Midbrain (tissue), 1 donor: ENCODE data around the gene FNDC3B.
A peak's percentile ranks its signal among the peaks of the same experiment; 100 is the strongest.

ENCODE experiments used
- DNase-seq: peaks from one replicate; lab custom pipeline; 2025; lab: John Stamatoyannopoulos, UW

Gene FNDC3B

DNA sequence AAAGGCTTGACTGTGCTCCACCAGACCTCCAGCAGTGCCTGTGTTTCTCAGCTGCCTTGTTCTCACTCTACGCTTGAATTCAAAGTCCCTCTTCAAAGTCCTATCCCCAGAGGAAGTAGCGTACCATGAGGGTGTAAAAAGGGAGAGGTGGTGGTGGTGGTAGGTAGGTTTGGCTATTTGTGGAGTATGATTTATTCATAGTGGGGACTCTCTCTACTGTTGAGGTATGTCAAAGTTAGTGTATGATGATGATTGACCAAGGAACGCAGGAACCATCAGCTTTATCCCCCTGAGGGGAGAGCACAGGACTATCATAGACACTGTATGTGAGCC is 271.0 kb downstream of the FNDC3B start:
- no peak for DNase-seq

DNA sequence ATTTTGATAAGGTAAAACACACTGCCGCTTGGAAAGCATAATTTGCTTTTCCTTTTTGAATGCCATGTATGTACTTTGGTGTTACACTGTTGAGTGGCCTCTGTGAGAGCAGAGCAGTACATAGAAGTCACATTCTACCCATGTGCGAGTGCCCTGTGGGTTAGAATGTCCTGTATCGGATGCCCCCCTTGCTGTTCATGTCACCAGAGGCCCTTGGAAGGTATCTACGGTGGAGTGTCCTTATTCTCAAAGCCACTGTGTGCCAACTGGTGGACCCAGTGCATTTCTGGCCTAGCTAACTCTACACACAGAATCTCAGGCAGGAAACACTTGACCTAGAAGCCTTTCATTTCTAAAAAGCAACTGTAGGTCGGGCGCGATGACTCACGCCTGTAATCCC is 271.8 kb downstream of the FNDC3B start:
- no peak for DNase-seq

DNA sequence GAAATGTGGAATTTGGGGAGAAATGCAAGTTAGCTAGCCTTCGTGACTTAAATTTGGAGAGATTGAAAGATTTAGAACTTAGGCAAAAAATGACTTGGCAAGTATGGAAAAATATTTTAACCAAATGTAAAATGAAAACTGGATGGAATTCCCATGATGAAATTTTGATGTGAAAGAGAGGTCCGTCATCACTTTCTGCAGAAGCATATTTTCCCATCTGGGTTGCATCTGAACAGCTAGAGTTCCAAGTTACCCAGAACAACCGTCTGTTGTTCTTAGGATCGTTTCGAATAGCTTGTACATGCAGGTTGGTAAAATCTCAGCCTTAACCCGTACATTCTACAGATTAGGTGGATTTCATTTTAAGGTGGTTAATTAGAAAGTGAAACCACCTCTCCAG is 272.6 kb downstream of the FNDC3B start:
- DNase-seq, result no peak

DNA sequence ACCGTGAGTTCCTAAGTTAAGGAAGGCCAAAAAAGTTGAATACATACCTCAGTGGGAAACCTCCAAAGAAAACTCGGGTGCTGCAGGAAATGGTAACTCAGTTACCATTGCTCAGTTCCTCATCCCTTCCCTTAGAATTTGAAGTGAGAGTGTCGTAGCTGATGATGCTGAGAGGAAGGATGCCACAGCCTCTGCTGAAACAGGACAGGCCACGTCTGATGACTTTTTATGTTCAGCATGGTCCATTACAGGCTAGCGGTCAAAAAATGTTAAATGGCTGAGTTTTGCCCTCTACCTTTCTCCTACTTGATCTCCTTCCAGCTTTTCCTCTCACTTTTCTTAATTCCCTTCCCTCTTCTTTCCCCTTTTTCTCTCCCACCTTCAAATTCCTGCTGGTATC is 273.3 kb downstream of the FNDC3B start:
- no peak for DNase-seq

DNA sequence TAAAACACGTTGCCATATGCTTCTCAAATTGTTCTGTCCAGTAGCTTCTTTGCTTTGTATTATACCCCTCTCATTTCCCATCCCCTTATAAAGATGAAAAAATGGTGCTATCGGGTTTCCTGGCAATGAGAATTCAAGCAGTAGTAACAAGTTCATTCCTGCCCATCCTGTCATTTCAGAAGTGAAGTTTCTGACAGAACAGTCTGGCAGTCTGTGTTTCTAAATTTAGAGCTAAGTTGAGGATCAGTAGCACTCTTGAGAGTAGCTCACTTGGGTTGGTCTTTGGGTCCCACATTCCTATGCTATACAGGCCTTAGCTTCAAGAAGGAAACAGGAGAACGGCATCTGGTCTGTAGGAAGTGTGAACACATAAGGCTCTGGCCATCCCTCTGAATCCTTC is 274.3 kb downstream of the FNDC3B start:
- no peak for DNase-seq

DNA sequence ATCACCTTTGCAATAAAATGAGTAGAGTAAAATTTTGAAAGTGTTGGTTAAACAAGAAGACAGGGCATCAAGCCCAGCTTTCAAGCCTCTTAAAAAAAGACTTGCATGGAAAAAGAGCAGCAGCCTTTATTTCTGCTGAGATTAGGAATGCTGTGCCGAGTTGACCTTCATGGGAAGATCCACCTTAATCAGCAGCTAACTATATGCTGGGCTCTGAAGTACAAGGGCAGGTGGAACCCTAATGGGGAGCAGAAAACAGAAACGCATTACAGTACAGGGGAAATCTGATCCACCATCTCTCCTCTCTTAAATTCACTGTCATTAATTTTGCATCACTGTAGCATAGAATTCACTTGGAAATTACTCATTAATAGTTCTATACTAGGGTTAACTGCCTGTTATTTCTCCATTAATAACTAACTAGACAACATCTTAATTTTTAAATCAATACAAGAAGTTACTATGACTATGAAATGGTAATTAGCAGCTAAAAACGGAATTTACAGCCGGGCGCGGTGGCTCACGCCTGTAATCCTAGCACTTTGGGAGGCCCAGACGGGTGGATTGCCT is 275.3 kb downstream of the FNDC3B start:
- DNase-seq, result no peak

DNA sequence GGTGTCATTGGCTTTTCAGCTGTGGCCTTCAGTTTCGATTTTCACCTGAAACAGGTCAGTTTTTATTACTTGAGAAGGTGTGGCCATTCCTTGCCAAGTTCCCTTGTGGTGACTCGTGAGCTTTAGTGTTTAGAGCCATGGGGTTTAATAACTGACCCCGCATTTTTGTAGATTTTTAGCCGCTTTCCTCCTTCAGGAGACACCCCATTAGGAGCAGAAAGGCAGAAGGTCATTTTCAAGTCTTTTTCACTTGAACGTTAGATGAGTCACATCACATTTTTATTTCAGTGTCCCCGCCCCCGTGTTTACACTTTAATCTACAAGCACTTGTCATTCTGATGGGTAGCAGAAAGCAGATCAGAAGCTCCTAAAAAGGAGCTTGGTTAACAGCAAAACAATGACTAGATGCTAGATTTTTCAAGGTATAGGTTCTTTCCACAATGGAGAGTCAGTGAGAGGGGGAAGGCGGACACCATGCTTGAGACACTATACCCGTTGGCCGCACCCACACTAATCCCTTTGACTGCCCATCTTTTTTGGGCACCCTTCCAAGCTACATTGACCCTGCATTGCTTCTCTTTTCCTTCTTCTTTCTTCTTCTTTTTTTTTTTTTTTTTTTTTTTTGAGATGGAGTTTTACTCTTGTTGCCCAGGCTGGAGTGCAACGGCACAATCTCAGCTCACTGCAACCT is 276.2 kb downstream of the FNDC3B start:
- no peak for DNase-seq

DNA sequence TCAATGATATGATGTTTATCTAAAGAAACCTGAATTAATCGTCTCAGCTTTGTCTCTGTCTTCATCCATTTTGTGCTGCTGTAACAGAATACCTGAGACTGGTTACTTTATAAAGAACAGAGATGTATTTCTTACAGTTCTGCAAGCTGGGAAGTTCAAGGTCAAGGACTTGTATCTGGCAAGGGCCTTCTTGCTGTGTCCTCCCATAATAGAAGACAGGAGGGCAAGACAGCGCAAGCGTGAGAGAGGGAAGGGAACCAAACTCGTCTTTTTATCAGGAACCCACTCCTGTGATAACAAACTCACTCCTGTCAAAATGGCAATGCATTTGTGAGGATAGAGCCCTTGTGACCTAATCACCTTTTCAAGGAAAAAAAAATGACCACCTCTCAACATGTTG is 277.4 kb downstream of the FNDC3B start:
- DNase-seq, result no peak

DNA sequence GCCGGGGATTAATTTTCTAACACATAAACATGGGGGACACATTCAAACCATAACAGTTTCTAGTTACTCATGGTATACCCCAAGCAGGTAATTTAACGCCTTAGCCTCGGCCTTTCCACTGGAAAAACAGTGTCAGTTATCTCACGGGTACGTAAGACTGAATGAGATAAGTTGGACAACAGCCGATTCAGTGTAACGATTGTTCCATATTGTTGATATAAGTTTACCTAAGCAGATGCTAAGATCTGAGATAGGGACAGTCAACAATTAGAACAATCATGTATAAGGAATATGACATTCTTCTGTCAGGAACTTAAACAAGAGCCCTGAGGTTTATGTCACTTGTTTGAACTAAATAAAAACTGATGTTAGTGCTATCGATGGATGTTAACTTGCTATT is 278.1 kb downstream of the FNDC3B start:
- no peak for DNase-seq

DNA sequence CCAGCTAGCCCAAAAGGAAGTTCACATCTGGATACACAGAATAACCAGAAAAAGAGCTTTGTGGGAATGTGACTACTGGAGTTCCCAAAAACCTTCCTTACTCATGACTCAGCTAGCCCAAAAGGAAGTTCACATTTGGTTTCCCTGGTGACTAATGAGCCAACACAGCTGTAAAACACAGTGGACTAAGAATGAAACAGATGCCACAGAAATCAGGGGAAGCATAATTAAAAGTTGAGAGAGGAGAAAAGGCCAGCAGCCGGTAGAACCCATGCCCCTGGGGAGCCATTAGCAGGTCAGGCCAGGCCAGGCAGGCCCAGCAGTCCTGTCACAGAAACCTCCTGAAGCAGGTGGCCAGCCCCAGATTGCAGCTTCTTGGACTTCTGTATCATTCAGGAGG is 278.6 kb downstream of the FNDC3B start:
- no peak for DNase-seq

DNA sequence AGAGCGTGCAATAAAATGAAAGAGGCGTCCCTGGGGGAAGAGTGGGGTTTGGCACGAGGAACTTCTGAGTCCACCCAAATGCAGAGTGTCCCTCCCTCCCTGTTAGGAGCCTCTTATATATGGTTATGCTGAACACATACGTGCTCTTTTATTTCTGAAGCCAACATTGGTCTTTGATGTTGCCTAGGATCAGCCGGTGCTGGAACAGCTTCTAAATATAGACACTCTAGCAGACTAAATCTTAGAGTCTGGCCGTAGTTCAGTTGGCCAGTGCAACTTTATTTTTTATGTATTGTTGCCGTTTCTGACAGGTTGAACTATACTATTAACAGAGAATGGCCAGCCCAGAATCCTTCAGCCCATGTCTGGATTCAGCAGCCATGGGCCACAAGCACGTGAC is 280.2 kb downstream of the FNDC3B start:
- no peak for DNase-seq

DNA sequence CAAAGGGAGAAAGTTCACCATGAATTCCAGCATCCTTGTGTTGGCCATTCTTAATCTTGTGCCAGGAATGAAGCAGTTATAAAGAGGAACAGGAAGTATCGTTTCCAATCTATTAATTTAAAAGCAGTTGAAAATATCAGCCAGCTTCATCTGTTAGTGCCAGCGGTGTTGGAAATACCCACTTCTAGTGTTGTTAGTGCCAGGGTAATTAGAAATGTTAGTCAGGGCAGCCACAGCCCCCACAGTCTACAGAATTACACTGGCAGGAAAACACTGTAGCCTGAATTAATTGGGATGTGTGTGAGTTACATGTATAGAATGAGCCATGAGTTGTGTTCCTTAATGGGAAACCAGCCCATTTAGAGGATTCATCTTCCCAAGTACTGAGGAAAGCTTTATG is 281.1 kb downstream of the FNDC3B start:
- DNase-seq, result no peak

DNA sequence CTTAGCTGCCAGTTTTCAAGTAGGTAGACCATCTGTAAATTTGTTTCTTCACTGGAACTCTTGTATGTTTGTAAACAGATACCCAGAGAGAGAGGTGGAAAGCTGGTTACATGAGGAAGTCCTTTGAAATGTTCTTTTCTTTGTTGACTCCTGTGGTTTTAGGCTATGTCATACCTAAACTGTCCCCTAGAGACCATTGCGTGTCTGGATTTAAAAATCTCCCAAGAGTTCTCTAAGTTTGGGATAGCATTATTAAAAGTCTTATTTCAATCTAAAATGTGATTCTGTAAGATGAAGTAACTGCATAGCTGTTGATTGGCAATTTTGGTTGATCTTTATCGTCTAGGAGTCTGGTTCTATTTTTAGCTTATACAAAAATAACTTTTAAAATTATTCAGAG is 281.7 kb downstream of the FNDC3B start:
- no peak for DNase-seq

DNA sequence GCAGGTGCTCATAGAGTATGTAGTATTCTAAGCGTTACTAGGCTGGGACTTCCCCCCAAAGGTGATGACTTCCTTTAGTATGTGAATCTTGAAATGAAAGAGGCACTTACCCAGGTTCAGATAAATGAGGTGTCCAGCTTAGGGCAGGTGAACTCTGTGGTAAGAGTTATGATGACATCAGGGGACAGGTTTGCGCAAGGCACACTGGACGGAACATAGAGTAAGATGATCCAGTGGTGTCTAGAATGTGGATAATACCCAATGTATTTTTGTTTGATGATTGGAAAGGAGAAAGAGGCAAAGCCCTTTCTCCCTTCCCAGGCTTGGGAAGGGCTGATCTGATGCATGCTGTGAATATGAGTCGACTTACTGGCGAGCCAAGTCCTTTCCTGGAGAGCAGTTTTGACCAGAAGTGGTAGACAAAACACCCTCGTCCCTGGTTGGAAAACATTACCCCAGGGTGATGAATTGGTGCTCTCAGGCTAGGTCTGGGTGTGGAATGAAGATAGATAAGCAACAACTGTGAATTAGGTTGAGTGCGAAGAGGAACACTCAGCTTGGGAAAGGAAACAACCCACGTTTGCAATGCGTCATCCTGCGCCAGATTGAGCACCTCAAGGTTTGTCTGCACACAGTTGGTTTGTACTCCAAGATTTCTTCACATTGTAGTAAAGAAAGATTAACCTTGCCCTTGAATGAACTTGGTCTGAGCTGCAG is 284.7 kb downstream of the FNDC3B start:
- no peak for DNase-seq

DNA sequence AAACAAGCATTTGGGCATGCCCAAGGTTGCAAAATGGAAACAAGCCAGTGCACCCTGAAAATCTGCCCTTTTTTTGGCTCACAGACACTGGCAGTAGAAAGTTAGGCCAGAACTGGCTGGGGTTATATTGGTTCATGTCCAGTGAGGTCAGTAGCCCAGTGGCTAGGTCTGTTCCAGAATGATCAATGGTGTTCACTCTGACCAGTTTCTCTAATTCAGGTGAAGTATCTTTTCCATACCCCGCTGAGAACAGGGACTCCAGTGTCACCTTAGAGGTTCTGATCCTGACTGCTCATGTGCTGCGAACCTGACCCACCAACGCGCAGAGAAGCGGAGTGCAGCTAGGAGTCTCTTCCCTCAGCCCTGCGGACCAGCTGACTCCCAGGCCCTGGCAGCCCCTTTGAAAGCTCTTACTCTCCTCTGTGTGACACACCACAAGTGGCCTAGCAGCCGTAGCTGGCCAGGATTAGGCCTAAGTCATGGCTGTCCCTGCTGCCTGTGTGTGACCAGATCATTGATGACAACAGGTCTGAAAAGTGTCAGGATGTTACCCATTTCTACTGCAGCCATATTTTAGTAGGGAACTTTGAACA is 285.3 kb downstream of the FNDC3B start:
- peak; percentile 15 for DNase-seq

DNA sequence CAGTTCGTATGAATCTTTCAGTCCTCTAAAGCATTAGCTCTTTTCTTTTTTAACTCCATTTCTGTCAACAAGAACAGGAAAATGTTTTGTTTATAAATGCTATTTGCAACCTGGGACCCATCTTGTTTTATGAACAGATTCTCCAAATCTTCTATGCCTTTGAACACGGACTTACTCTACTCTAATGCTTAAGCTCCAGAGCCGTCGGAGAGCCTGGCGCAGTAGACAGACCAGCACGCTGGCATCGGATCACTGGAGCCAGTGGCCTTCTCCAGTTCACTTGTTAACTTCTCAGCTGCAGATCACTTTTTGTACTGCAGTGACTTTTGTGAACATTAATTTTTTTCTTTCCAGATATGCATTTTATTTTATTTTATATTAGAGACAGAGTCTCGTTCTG is 286.1 kb downstream of the FNDC3B start:
- DNase-seq, result no peak

DNA sequence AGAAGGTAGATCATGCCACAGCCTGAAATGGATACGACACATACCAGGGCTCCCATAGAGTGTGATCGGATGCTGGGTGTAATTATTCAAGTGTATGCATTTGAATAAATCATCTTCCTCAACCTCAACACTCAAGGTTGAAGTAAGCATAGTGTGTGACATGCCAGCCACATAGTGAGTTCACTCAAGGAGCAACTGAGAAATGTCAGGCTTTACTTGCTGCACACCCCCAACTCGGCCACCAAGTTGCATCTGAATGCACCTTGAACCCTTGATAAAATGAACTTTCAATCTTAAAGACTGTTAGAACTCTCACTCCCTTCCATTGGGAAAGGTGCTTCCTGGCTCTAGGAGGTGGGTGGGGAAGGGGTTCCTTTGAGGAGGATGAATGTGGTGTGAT is 287.6 kb downstream of the FNDC3B start:
- DNase-seq, result no peak

DNA sequence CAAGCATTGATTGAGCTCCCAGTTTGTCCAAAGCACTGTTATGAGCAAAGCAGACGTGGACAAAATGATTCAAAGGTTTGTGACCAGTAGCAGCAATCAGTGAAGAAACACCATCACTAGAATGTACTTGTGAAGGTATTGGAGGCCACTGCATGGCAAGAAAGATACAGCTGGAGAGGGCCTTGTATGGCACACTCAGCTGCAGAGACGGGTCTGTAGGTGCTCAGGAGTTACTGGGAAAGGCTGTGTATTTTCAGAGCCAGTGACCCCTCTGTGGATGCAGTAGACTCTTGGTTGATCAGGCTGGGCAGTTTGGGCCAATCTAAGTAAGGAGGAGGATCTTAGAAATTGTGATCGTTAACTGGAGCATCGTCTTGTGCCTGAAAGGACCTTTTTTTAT is 288.9 kb downstream of the FNDC3B start:
- DNase-seq, result no peak

DNA sequence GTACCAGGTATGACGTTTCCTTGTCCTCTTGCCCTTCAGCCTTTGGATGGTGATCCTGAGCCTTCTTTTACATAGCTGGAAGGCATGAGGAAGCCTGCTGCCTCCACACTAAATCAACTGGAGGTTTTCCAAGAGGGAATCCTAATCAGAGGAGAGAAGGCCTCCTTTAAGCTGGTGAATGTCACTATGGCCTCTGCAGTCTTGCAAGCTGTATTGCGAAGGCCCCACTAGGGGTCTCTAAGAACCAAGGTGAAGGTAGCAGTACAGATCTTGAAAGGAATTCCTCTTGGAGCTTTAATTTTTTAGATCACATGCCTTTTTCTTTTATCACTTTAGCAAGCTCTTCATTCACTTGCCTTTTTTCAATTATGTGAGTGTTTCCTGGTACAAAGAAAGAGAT is 289.7 kb downstream of the FNDC3B start:
- no peak for DNase-seq

DNA sequence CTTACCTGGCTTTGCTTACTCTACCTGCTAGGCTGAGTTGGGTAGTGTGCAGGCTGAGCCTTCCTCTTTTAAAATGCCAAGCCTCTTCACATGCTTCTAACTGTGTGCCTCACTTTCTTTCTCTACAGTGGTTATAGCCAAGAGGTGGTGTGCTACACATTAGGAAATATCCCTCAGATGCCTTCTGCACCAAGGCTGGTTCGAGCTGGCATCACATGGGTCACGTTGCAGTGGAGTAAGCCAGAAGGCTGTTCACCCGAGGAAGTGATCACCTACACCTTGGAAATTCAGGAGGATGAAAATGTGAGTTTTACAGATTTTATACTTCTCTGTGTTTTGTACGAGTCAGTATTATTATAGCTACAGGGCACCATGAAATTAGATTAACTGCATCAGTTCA is 291.0 kb downstream of the FNDC3B start:
- no peak for DNase-seq

DNA sequence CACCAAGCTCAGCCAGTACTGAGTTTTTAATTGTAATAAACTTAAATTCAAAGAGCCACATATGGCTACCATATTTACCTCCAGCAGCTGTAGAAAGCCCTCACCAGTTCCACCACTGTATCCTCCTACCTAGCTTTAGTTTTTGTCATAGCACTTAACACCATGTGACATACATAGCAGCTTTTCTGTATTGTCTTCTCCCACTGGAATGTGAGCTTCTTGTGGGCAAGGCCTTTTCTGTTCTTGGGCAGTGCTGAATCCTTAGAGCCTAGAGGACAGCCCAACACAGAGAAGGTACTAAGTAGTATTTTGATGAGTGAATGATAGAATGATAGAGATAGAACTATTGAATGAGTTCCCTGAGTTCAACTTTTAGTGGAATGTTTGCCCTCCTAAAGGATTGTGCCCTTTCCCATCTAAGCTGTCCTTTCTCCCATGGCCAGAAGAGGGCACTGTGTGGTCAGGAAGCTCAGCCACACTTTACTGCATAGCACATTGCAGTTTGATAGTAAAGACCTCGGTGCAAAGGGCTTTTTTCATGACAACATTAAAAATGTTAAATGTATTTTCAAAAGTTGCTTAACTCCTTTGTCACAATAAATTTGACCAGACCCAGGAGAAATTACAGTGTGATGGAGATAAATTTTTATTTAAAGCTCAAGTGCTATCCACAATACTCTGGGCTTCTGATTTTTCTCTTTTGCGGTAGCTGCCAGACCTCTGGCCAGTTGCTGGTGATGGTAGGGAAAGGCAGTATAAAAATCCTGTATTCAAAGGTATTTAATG is 293.1 kb downstream of the FNDC3B start:
- peak; percentile 34 for DNase-seq

DNA sequence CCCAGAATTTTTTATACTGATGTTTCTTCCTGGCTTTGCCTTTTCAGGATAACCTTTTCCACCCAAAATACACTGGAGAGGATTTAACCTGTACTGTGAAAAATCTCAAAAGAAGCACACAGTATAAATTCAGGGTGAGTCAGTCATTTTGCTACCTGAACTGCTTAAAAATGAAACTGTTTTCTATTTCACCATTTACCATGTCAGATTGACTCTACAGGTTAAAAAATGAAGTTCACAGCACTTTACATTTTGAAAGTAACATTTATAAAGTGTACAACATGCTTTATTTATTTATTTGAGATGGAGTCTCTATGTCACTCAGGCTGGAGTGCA is 293.6 kb downstream of the FNDC3B start:
- DNase-seq, result no peak
